ENCODE results near the gene VPS37B.
A peak's percentile ranks its signal among the peaks of the same experiment; 100 is the strongest.
"Not testable (repeated sequence)": the region's sequence is repeated elsewhere in the genome, so short reads cannot be mapped to it uniquely, and the experiment has no call there.

Gene VPS37B

DNA sequence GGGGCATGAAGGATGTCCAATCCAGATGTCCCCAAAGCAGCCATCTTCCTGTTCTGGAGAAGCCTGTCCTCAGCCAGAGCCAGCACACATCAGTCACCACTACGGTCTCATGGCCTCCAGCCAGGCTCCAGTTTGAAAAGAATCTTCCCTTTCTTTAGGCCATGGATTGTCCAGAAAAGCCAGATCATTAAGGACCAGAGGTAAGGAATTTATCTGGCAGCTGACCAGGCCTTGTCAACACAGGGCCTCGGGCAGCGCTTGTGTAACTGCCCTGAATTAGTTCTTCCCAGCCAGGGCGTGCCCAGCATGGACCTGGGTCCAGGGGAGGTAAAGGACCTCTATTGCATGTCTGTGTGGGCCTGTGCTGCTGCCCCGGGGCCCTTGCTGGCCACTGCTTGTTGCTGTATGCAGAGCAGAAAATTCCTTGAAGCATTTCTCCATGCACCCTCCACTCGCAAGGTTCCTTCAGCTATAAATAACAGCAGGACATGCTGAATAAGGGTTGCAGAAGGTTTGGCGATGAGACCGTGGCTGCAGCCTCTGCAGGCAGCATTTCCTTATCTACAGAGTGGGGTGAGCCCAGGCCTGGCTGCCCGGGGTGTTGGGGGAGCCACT, 21.7 kb upstream of the VPS37B start:
- H3K9ac ChIP-seq (ENCODE audit: low read length), result no peak overlapping the region
- no peaks in the 10 kb centered on the region for H3K36me3 ChIP-seq (replicated peaks; ENCODE audit: insufficient read depth, low read length)
- H3K4me1 ChIP-seq (ENCODE audit: low read length), result peaks cover 8% of the 10 kb centered on the region; the same call in 1 of the 2 replicates
- H3K27me3 ChIP-seq (replicated peaks; ENCODE audit: insufficient read depth, low read length), result no peaks in the 10 kb centered on the region
- no peaks in the 10 kb centered on the region for H3K9me3 ChIP-seq (replicated peaks; ENCODE audit: insufficient read depth, low read length)
- H3K4me2 ChIP-seq (ENCODE audit: low read depth, low read length), result peak overlapping the region; percentile 12; the same call in 1 of the 2 replicates
- no peak overlapping the region for H3K4me3 ChIP-seq (ENCODE audit: low read length)
- H4K20me1 ChIP-seq (ENCODE audit: insufficient read depth, low read length), result no peaks in the 10 kb centered on the region
- DNase-seq, result no peak
- TF ChIP-seq, protein P1, sequence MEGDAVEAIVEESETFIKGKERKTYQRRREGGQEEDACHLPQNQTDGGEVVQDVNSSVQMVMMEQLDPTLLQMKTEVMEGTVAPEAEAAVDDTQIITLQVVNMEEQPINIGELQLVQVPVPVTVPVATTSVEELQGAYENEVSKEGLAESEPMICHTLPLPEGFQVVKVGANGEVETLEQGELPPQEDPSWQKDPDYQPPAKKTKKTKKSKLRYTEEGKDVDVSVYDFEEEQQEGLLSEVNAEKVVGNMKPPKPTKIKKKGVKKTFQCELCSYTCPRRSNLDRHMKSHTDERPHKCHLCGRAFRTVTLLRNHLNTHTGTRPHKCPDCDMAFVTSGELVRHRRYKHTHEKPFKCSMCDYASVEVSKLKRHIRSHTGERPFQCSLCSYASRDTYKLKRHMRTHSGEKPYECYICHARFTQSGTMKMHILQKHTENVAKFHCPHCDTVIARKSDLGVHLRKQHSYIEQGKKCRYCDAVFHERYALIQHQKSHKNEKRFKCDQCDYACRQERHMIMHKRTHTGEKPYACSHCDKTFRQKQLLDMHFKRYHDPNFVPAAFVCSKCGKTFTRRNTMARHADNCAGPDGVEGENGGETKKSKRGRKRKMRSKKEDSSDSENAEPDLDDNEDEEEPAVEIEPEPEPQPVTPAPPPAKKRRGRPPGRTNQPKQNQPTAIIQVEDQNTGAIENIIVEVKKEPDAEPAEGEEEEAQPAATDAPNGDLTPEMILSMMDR (IDR thresholded peaks at IDR 0.05; ENCODE audit: low read length), result no peak
- TF ChIP-seq EZH2 (optimal IDR thresholded peaks at IDR 0.05; ENCODE audit: low read depth, low read length) (no peak), EZH2phosphoT487 (IDR thresholded peaks at IDR 0.05; ENCODE audit: low read length) (no peak)
- no peak overlapping the region for H2AFZ ChIP-seq (ENCODE audit: low read length)
- no peaks in the 10 kb centered on the region for H3K9me2 ChIP-seq (replicated peaks; ENCODE audit: insufficient read depth, low read length)
- H3F3A ChIP-seq (ENCODE audit: insufficient read depth, low read length), result no peaks in the 10 kb centered on the region
- no peak overlapping the region for H3K27ac ChIP-seq (ENCODE audit: low read length)
- no peaks in the 10 kb centered on the region for H3K79me2 ChIP-seq (ENCODE audit: low read length)

GRCh38 chr12:122909442-122910288, 13.7 kb upstream of the VPS37B start:
- TF ChIP-seq, protein P1 (IDR thresholded peaks at IDR 0.05; ENCODE audit: low read length), result no peak
- TF ChIP-seq EZH2phosphoT487 (IDR thresholded peaks at IDR 0.05; ENCODE audit: low read length), result no peak
- TF ChIP-seq EZH2 (optimal IDR thresholded peaks at IDR 0.05; ENCODE audit: low read depth, low read length), result no peak
- H3K9me2 ChIP-seq (replicated peaks; ENCODE audit: insufficient read depth, low read length), result no peaks in the 10 kb centered on the region
- no peaks in the 10 kb centered on the region for H3K27me3 ChIP-seq (replicated peaks; ENCODE audit: insufficient read depth, low read length)
- no peaks in the 10 kb centered on the region for H3K36me3 ChIP-seq (replicated peaks; ENCODE audit: insufficient read depth, low read length)
- no peak overlapping the region for H3K9ac ChIP-seq (ENCODE audit: low read length)
- H3K27ac ChIP-seq (ENCODE audit: low read length), result no peak overlapping the region
- no peaks in the 10 kb centered on the region for H3F3A ChIP-seq (ENCODE audit: insufficient read depth, low read length)
- H2AFZ ChIP-seq (ENCODE audit: low read length), result no peak overlapping the region
- no peak overlapping the region for H3K4me2 ChIP-seq (ENCODE audit: low read depth, low read length)
- H3K4me1 ChIP-seq (ENCODE audit: low read length), result no peaks in the 10 kb centered on the region
- no peaks in the 10 kb centered on the region for H4K20me1 ChIP-seq (ENCODE audit: insufficient read depth, low read length)
- H3K4me3 ChIP-seq (ENCODE audit: low read length), result no peak overlapping the region
- no peaks in the 10 kb centered on the region for H3K9me3 ChIP-seq (replicated peaks; ENCODE audit: insufficient read depth, low read length)
- H3K79me2 ChIP-seq (ENCODE audit: low read length), result no peaks in the 10 kb centered on the region
- DNase-seq, result no peak

DNA sequence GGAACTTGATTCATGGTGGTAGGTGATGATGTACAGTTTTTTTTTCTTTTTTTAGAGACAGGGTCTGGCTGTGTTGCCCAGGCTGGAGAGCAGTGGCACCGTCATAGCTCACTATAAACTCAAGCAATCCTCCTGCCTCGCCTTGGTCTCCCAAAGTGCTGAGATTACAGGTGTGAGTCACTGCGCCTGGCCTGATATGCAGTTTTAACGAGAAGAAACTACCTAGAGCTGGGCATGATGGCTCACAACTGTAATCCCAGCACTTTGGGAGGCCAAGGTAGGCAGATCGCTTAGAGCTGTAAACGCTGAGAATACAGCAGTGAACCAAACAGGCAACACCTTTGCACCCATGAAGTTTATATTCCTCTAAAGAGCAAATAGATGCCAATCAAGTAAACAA, 13.0 kb upstream of the VPS37B start:
- H4K20me1 ChIP-seq (ENCODE audit: insufficient read depth, low read length), result no peaks in the 10 kb centered on the region
- DNase-seq, result no peak
- no peaks in the 10 kb centered on the region for H3K9me3 ChIP-seq (replicated peaks; ENCODE audit: insufficient read depth, low read length)
- no peak overlapping the region for H3K9ac ChIP-seq (ENCODE audit: low read length)
- no peaks in the 10 kb centered on the region for H3K79me2 ChIP-seq (ENCODE audit: low read length)
- no peak for TF ChIP-seq EZH2phosphoT487 (IDR thresholded peaks at IDR 0.05; ENCODE audit: low read length)
- TF ChIP-seq, protein P1 (IDR thresholded peaks at IDR 0.05; ENCODE audit: low read length), result no peak
- TF ChIP-seq EZH2 (optimal IDR thresholded peaks at IDR 0.05; ENCODE audit: low read depth, low read length), result no peak
- no peak overlapping the region for H3K4me3 ChIP-seq (ENCODE audit: low read length)
- H3K4me1 ChIP-seq (ENCODE audit: low read length), result no peaks in the 10 kb centered on the region
- no peak overlapping the region for H3K4me2 ChIP-seq (ENCODE audit: low read depth, low read length)
- H3K36me3 ChIP-seq (replicated peaks; ENCODE audit: insufficient read depth, low read length), result no peaks in the 10 kb centered on the region
- H3K27me3 ChIP-seq (replicated peaks; ENCODE audit: insufficient read depth, low read length), result no peaks in the 10 kb centered on the region
- H3K27ac ChIP-seq (ENCODE audit: low read length), result no peak overlapping the region
- H2AFZ ChIP-seq (ENCODE audit: low read length), result no peak overlapping the region
- no peaks in the 10 kb centered on the region for H3F3A ChIP-seq (ENCODE audit: insufficient read depth, low read length)
- no peaks in the 10 kb centered on the region for H3K9me2 ChIP-seq (replicated peaks; ENCODE audit: insufficient read depth, low read length)

GRCh38 chr12:122905258-122905657, 9.3 kb upstream of the VPS37B start:
- H3K9me3 ChIP-seq (replicated peaks; ENCODE audit: insufficient read depth, low read length); H3K4me3 ChIP-seq (ENCODE audit: low read length); H2AFZ ChIP-seq (ENCODE audit: low read length); H3K9ac ChIP-seq (ENCODE audit: low read length); H3K79me2 ChIP-seq (ENCODE audit: low read length); H3K36me3 ChIP-seq (replicated peaks; ENCODE audit: insufficient read depth, low read length); H3K4me2 ChIP-seq (ENCODE audit: low read depth, low read length); H3K9me2 ChIP-seq (replicated peaks; ENCODE audit: insufficient read depth, low read length); H3K27me3 ChIP-seq (replicated peaks; ENCODE audit: insufficient read depth, low read length); DNase-seq; H3K4me1 ChIP-seq (ENCODE audit: low read length); H4K20me1 ChIP-seq (ENCODE audit: insufficient read depth, low read length); H3K27ac ChIP-seq (ENCODE audit: low read length): not testable (repeated sequence)
- H3F3A ChIP-seq (ENCODE audit: insufficient read depth, low read length), result peaks cover 14% of the 10 kb centered on the region
